ENCODE measurements around the gene EFCAB11. TPM values are rescaled to one million over a fixed set of nuclear protein-coding genes. Genes with fewer than 3 reads are reported as not detected.

The EFCAB11 gene
- total and polyA plus RNA-seq, 9 of the 15 experiments (the other 6 are each of a cell fraction or from before 2014, with no cell fraction given) = 13.4 to 37.9 (median 17.4) TPM

GRCh38 chr14:89955745-89956660 lies 1.5 kb upstream of the EFCAB11 start, which contains the start of gene TDP1 (continued):
- TF ChIP-seq, protein P1, sequence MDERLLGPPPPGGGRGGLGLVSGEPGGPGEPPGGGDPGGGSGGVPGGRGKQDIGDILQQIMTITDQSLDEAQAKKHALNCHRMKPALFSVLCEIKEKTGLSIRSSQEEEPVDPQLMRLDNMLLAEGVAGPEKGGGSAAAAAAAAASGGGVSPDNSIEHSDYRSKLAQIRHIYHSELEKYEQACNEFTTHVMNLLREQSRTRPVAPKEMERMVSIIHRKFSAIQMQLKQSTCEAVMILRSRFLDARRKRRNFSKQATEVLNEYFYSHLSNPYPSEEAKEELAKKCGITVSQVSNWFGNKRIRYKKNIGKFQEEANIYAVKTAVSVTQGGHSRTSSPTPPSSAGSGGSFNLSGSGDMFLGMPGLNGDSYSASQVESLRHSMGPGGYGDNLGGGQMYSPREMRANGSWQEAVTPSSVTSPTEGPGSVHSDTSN (CRISPR knock-in tag; IDR thresholded peaks at IDR 0.05; ENCODE audit: low read depth) = no peak
- TF ChIP-seq, protein P1 (tag; conservative IDR thresholded peaks at IDR 0.05; ENCODE audit: low read depth) = no peak
- TF ChIP-seq ZNF354B (CRISPR knock-in tag; IDR thresholded peaks at IDR 0.05) (no peak), FOXK2 (conservative IDR thresholded peaks at IDR 0.05 in 1 of 2, IDR thresholded peaks at IDR 0.05 in 1 of 2; ENCODE audit: low read depth in 2 of 2) (peak; percentile 83 to 84), RNF219 (CRISPR knock-in tag; IDR thresholded peaks at IDR 0.05) (no peak), KLF10 (CRISPR knock-in tag; IDR thresholded peaks at IDR 0.05) (no peak), SP1 (CRISPR knock-in tag; IDR thresholded peaks at IDR 0.05) (peak; percentile 57), ZNF398 (CRISPR knock-in tag; IDR thresholded peaks at IDR 0.05) (no peak), KAT7 (CRISPR knock-in tag; IDR thresholded peaks at IDR 0.05; ENCODE audit: borderline replicate concordance) (no peak), CC2D1A (IDR thresholded peaks at IDR 0.05) (0 out of 2 replicates have a peak, but pooled peaks have one; percentile 30), BRF1 (IDR thresholded peaks at IDR 0.05; ENCODE audit: borderline replicate concordance, extremely low read depth, insufficient read length) (no peak), JUNB (CRISPR knock-in tag; conservative IDR thresholded peaks at IDR 0.05) (no peak), C11orf30 (IDR thresholded peaks at IDR 0.05; ENCODE audit: low read depth) (peak; percentile 14; the same call in 1 of the 2 replicates)
- TF ChIP-seq, protein P2, sequence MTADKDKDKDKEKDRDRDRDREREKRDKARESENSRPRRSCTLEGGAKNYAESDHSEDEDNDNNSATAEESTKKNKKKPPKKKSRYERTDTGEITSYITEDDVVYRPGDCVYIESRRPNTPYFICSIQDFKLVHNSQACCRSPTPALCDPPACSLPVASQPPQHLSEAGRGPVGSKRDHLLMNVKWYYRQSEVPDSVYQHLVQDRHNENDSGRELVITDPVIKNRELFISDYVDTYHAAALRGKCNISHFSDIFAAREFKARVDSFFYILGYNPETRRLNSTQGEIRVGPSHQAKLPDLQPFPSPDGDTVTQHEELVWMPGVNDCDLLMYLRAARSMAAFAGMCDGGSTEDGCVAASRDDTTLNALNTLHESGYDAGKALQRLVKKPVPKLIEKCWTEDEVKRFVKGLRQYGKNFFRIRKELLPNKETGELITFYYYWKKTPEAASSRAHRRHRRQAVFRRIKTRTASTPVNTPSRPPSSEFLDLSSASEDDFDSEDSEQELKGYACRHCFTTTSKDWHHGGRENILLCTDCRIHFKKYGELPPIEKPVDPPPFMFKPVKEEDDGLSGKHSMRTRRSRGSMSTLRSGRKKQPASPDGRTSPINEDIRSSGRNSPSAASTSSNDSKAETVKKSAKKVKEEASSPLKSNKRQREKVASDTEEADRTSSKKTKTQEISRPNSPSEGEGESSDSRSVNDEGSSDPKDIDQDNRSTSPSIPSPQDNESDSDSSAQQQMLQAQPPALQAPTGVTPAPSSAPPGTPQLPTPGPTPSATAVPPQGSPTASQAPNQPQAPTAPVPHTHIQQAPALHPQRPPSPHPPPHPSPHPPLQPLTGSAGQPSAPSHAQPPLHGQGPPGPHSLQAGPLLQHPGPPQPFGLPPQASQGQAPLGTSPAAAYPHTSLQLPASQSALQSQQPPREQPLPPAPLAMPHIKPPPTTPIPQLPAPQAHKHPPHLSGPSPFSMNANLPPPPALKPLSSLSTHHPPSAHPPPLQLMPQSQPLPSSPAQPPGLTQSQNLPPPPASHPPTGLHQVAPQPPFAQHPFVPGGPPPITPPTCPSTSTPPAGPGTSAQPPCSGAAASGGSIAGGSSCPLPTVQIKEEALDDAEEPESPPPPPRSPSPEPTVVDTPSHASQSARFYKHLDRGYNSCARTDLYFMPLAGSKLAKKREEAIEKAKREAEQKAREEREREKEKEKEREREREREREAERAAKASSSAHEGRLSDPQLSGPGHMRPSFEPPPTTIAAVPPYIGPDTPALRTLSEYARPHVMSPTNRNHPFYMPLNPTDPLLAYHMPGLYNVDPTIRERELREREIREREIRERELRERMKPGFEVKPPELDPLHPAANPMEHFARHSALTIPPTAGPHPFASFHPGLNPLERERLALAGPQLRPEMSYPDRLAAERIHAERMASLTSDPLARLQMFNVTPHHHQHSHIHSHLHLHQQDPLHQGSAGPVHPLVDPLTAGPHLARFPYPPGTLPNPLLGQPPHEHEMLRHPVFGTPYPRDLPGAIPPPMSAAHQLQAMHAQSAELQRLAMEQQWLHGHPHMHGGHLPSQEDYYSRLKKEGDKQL (CRISPR knock-in tag; IDR thresholded peaks at IDR 0.05; ENCODE audit: borderline replicate concordance) = no peak
